ENCODE results near the gene PCGF6.
A peak's percentile ranks its signal among the peaks of the same experiment; 100 is the strongest.

DNA sequence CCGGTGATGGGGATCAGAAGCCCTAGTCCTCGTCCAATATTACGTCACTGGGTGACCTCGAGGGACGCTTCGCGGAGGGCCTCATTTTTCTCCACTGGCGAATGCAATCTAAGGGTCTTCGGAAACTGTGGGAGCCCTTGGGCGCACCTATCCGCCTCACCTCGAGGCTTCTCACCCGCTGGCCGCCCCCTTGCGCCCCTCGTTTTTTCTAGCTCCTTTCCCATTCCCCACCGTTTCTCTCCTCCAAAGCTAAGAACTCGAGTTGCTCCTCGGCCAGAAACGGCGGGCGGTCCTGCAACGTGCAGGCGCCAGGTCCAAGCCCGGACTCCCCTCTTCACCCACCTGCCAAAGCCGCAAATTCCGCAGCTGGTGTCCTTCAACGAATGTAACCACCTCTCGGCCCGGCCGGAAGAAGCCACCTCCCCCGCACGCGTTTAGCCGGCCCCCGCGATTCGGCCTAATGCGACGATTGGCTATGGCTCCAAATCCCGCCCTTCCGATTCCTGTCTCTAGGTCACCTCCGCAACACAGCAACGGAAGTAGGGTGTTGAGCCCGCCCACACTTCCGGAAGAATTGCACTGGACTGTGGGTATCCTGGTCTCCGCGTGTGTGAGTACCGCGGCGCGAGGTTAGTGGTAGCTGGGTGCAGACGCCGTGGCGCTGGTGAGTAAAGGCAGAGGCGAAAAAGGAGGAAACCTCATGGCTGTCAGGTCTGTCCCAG, 45.3 kb upstream of the PCGF6 start, which contains the start of the genes ATP5MK and PDCD11:
- TF ChIP-seq POLR2A (IDR thresholded peaks at IDR 0.05) (peak; percentile 41 to 46), POLR2AphosphoS5 (IDR thresholded peaks at IDR 0.05) (peak; percentile 78), EP300 (IDR thresholded peaks at IDR 0.05) (no peak)
- TF ChIP-seq, protein P1, sequence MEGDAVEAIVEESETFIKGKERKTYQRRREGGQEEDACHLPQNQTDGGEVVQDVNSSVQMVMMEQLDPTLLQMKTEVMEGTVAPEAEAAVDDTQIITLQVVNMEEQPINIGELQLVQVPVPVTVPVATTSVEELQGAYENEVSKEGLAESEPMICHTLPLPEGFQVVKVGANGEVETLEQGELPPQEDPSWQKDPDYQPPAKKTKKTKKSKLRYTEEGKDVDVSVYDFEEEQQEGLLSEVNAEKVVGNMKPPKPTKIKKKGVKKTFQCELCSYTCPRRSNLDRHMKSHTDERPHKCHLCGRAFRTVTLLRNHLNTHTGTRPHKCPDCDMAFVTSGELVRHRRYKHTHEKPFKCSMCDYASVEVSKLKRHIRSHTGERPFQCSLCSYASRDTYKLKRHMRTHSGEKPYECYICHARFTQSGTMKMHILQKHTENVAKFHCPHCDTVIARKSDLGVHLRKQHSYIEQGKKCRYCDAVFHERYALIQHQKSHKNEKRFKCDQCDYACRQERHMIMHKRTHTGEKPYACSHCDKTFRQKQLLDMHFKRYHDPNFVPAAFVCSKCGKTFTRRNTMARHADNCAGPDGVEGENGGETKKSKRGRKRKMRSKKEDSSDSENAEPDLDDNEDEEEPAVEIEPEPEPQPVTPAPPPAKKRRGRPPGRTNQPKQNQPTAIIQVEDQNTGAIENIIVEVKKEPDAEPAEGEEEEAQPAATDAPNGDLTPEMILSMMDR (IDR thresholded peaks at IDR 0.05), result peak in 2 of 4 experiments; percentile 9 to 27
